OCI-LY3 (cell line): ENCODE measurements around the gene CBFA2T2.

Experiments
- H2AFZ ChIP-seq: fragments of 200-600, 300-600 bp; shearing (Covaris generic); 2 replicates; pipeline ENCODE4 v1.6.0; 2014; ENCODE audit warnings: antibody characterized with exemption, low read depth, low read length
- H3K27ac ChIP-seq: fragments of 200-600, 300-600 bp; sonication (generic); 2 replicates; pipeline ENCODE4 v1.5.1; 2014; ENCODE audit warnings: mild to moderate bottlenecking, low read length, moderate library complexity, mixed read lengths
- H3K27me3 ChIP-seq: fragments of 200-600, 300-600 bp; sonication (generic); 2 replicates; pipeline ENCODE4 v1.6.1; 2014; ENCODE audit warnings: low read depth, low read length, mixed read lengths
- H3K36me3 ChIP-seq: fragments of 200-600, 300-600 bp; sonication (generic); replicated peaks from 2 replicates; pipeline ENCODE3; 2014; ENCODE audit warnings: low read depth, low read length, mixed read lengths
- H3K4me1 ChIP-seq: fragments of 300-600, 200-600 bp; sonication (generic); 2 replicates; pipeline ENCODE4 v1.6.1; 2014; ENCODE audit warnings: low read length, mixed read lengths
- H3K4me2 ChIP-seq: fragments of 200-600, 300-600 bp; sonication (generic); 2 replicates; pipeline ENCODE4 v1.6.1; 2014; ENCODE audit warnings: low read length, mixed read lengths
- H3K4me3 ChIP-seq: fragments of 300-600, 200-600 bp; sonication (generic); 2 replicates; pipeline ENCODE4 v1.5.1; 2014; ENCODE audit warnings: antibody characterized with exemption, mild to moderate bottlenecking, low read length, moderate library complexity
- H3K79me2 ChIP-seq: fragments of 300-600, 200-600 bp; shearing (Covaris generic); 2 replicates; pipeline ENCODE4 v1.6.1; 2014; ENCODE audit warnings: mild to moderate bottlenecking, low read length, mixed read lengths
- H3K9ac ChIP-seq: fragments of 300-600, 200-600 bp; shearing (Covaris generic); 2 replicates; pipeline ENCODE4 v1.6.0; 2014; ENCODE audit warnings: mild to moderate bottlenecking, low read length, moderate library complexity
- H3K9me3 ChIP-seq: fragments of 200-600, 300-600 bp; shearing (Covaris generic); 2 replicates; pipeline ENCODE4 v1.6.1; 2014; ENCODE audit warnings: low read length, mixed read lengths; ENCODE audit not compliant: insufficient read depth
- H4K20me1 ChIP-seq: fragments of 200-600, 300-600 bp; sonication (generic); 2 replicates; pipeline ENCODE4 v1.6.1; 2016; ENCODE audit warnings: low read length, mixed read lengths; ENCODE audit not compliant: insufficient read depth
- EZH2phosphoT487 ChIP-seq: fragments of 200-600 bp; shearing (Covaris generic); IDR thresholded peaks from 2 replicates; pipeline ENCODE4 v1.6.1; 2018; ENCODE audit warnings: antibody characterized with exemption, mixed run types, low read depth
- TF ChIP-seq, protein P1 (sequence below): fragments of 200-600, 300-600 bp; sonication (generic); IDR thresholded peaks from 2 replicates; pipeline ENCODE4 v1.5.1; 2014; ENCODE audit warnings: antibody characterized with exemption, low read length, low read depth

The CBFA2T2 gene

DNA sequence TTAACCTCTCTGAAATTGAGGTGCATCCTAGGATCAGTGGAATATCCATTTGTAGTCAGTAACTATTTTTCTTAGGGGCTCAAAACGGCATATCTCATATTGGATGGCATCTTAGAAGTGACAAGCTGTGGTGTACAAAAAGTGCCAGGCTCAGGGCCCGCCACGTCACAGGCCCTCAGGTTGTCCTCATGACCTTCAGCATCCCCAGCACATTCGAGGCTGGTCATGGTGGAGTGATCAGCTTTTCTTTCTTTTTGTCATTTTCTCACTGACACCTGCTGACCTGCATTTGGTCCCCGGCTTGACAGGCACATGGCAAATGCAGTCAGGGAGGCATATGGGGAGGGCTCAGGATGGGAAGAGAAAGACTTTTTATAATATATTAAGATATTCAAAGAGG lies 203.4 kb downstream of the CBFA2T2 start:
- H3K79me2 ChIP-seq, result no peaks in the 10 kb centered on the region
- no peak overlapping the region for H3K9ac ChIP-seq

DNA sequence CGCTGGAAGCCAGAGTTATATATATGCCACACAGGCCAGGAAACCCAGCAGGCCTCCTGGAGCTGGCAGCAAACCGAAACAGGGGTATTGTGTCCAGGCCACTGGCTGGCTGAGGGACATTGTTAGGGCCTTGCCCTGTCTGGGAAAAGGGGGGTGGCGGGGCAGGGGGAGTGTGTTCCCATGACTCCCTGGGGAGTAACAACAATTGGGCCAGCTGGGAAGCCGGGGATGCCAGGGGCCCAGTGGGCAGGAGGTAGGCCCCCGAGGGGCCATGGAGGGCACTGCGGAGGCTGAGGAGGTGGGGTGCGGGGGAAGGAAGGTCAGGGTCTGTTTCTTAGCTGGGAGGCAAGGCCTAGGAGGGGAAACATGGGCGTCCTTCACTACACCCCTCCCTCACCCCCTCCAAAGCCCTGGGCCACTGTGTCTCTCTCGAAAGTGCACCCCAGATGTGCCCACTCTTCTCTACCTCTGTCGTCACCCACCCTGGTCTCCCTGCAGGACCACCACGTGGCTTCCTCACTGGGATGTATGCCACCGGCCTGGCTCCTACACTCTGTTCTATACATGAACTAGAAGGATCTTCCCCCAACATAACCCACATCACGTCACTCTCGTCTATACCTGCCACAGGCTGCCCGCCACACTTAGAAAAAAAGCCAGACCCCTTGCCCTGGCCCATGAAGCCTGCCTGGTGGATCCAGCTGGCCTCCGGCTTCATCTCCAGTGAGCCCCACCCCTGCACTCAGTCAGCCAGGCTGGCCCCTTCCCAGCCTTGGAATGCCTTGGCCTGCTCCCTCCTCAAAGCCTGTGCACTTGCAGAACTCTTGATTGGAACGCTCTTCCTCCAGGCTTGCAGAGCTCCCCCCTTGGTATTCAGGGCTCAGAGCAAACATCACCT lies 204.1 kb downstream of the CBFA2T2 start:
- Histone ChIP-seq H3K27ac (no peak overlapping the region), H3K27me3 (no peaks in the 10 kb centered on the region), H3K9ac (no peak overlapping the region), H3K4me2 (no peak overlapping the region), H3K4me1 (peaks cover 13% of the 10 kb centered on the region), H3K4me3 (no peak overlapping the region), H3K36me3 (no peaks in the 10 kb centered on the region), H3K79me2 (no peaks in the 10 kb centered on the region), H4K20me1 (no peaks in the 10 kb centered on the region), H3K9me3 (no peaks in the 10 kb centered on the region), H2AFZ (no peak overlapping the region)
- TF ChIP-seq, protein P1, sequence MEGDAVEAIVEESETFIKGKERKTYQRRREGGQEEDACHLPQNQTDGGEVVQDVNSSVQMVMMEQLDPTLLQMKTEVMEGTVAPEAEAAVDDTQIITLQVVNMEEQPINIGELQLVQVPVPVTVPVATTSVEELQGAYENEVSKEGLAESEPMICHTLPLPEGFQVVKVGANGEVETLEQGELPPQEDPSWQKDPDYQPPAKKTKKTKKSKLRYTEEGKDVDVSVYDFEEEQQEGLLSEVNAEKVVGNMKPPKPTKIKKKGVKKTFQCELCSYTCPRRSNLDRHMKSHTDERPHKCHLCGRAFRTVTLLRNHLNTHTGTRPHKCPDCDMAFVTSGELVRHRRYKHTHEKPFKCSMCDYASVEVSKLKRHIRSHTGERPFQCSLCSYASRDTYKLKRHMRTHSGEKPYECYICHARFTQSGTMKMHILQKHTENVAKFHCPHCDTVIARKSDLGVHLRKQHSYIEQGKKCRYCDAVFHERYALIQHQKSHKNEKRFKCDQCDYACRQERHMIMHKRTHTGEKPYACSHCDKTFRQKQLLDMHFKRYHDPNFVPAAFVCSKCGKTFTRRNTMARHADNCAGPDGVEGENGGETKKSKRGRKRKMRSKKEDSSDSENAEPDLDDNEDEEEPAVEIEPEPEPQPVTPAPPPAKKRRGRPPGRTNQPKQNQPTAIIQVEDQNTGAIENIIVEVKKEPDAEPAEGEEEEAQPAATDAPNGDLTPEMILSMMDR, result no peak

More for the DNA sequence above, 203.4 kb downstream of the CBFA2T2 start:
- TF ChIP-seq, protein P1, result no peak
- no peak for TF ChIP-seq EZH2phosphoT487
- Histone ChIP-seq H3K4me3 (no peak overlapping the region), H4K20me1 (no peaks in the 10 kb centered on the region), H3K27me3 (no peaks in the 10 kb centered on the region), H3K4me2 (no peak overlapping the region), H2AFZ (no peak overlapping the region), H3K36me3 (no peaks in the 10 kb centered on the region), H3K4me1 (peaks cover 20% of the 10 kb centered on the region), H3K27ac (no peak overlapping the region), H3K9me3 (no peaks in the 10 kb centered on the region)

- H3K27me3 ChIP-seq, result no peaks in the 10 kb centered on the region
- no peak overlapping the region for H3K4me2 ChIP-seq
- no peaks in the 10 kb centered on the region for H3K9me3 ChIP-seq
- peaks cover 11% of the 10 kb centered on the region for H3K4me1 ChIP-seq
- no peak overlapping the region for H3K9ac ChIP-seq
- H4K20me1 ChIP-seq, result no peaks in the 10 kb centered on the region
- TF ChIP-seq, protein P1, result no peak
- TF ChIP-seq EZH2phosphoT487, result no peak
- no peak overlapping the region for H2AFZ ChIP-seq
- H3K79me2 ChIP-seq, result no peaks in the 10 kb centered on the region
- H3K4me3 ChIP-seq, result no peak overlapping the region
- H3K36me3 ChIP-seq, result no peaks in the 10 kb centered on the region
- no peak overlapping the region for H3K27ac ChIP-seq
Observed at GRCh38 chr20:33694639-33695012, 204.7 kb downstream of the CBFA2T2 start.

GRCh38 chr20:33696448-33696847 lies 206.6 kb downstream of the CBFA2T2 start:
- Histone ChIP-seq H3K27me3 (no peaks in the 10 kb centered on the region), H3K4me2 (no peak overlapping the region), H3K79me2 (no peaks in the 10 kb centered on the region), H3K36me3 (no peaks in the 10 kb centered on the region), H4K20me1 (no peaks in the 10 kb centered on the region), H3K4me3 (no peak overlapping the region), H3K4me1 (peaks cover 6% of the 10 kb centered on the region; the same call in 1 of the 2 replicates), H3K9me3 (no peaks in the 10 kb centered on the region), H3K27ac (no peak overlapping the region), H2AFZ (no peak overlapping the region), H3K9ac (no peak overlapping the region)
- TF ChIP-seq, protein P1, result no peak
- TF ChIP-seq EZH2phosphoT487, result no peak
